PC-3 (cell line): ENCODE data around the gene GGACT. TPM values are rescaled to one million over a fixed set of nuclear protein-coding genes. Genes with fewer than 3 reads are reported as not detected.

Experiments
- ATAC-seq: fragments of 200-7000 bp; cut with Tn5 transposase; 2 replicates; pipeline ENCODE4 v1.9.1; 2020; ENCODE audit warnings: mild to moderate bottlenecking, moderate library complexity
- Bru-seq: library from RNA; stranded (reverse); fragments of 400-500 nt; gene quantifications from one replicate; lab custom pipeline; 2021; lab: Mats Ljungman, UMichigan
- BruChase-seq, 2 experiments: library from RNA; stranded (reverse); fragments of 400-500 nt; gene quantifications; one replicate each; lab custom pipeline; 2021; lab: Mats Ljungman, UMichigan
- BruUV-seq: library from RNA; stranded (reverse); fragments of 400-500 nt; replicated peaks from 2 replicates; lab custom pipeline; 2021; lab: Mats Ljungman, UMichigan
- CTCF ChIA-PET: fragments of 300-600 bp; sonication (Branson Sonifier 250); formaldehyde crosslinking; loops from one replicate; lab custom pipeline; 2022; ENCODE audit warnings: antibody characterized with exemption; lab: Charles Lee
- POLR2A ChIA-PET: fragments of 300-600 bp; sonication (Branson Sonifier 250); formaldehyde crosslinking; loops from one replicate; lab custom pipeline; 2022; ENCODE audit warnings: antibody characterized with exemption; ENCODE audit not compliant: unreplicated experiment; lab: Charles Lee
- DNase-seq: peaks from one replicate; pipeline ENCODE4 v3.0.0-alpha.2; 2015
- H2AFZ ChIP-seq: fragments of 300-600 bp; sonication (generic); 2 replicates; pipeline ENCODE4 v1.6.0; 2016; ENCODE audit warnings: antibody characterized with exemption, low read length
- H3F3A ChIP-seq: fragments of 300-600 bp; sonication (generic); one replicate; pipeline ENCODE4 v1.6.0; 2017; ENCODE audit warnings: antibody characterized with exemption, low read length, control low read depth, mild to moderate bottlenecking; ENCODE audit not compliant: unreplicated experiment
- H3K27ac ChIP-seq: fragments of 300-600 bp; sonication (generic); 2 replicates; pipeline ENCODE4 v1.5.1; 2016; ENCODE audit warnings: mild to moderate bottlenecking, low read length
- H3K27me3 ChIP-seq: fragments of 300-600 bp; sonication (generic); 2 replicates; pipeline ENCODE4 v1.6.1; 2016; ENCODE audit warnings: low read length, mixed read lengths
- H3K36me3 ChIP-seq: fragments of 300-600 bp; sonication (generic); 2 replicates; pipeline ENCODE4 v1.6.1; 2016; ENCODE audit warnings: low read depth, mixed run types, low read length, mixed read lengths
- H3K4me1 ChIP-seq: fragments of 300-600 bp; sonication (generic); 2 replicates; pipeline ENCODE4 v1.5.1; 2016; ENCODE audit warnings: low read length; ENCODE audit not compliant: insufficient read depth
- H3K4me2 ChIP-seq: fragments of 300-600 bp; sonication (generic); 2 replicates; pipeline ENCODE4 v1.6.0; 2016; ENCODE audit warnings: low read length
- H3K4me3 ChIP-seq: fragments of 300-600 bp; sonication (generic); 2 replicates; pipeline ENCODE4 v1.5.1; 2016; ENCODE audit warnings: mild to moderate bottlenecking, low read length, mixed read lengths
- H3K79me2 ChIP-seq: fragments of 300-600 bp; sonication (generic); 2 replicates; pipeline ENCODE4 v1.6.1; 2017; ENCODE audit warnings: low read length, mixed read lengths
- H3K9ac ChIP-seq: fragments of 300-600 bp; sonication (generic); 2 replicates; pipeline ENCODE4 v1.6.0; 2016; ENCODE audit warnings: mild to moderate bottlenecking, low read length
- H3K9me2 ChIP-seq: fragments of 300-600 bp; sonication (generic); replicated peaks from 2 replicates; pipeline ENCODE4 v1.6.1; 2016; ENCODE audit warnings: mixed run types, low read length, mixed read lengths
- H3K9me3 ChIP-seq: fragments of 300-600 bp; sonication (generic); 2 replicates; pipeline ENCODE4 v1.6.1; 2016; ENCODE audit warnings: low read length, mixed read lengths
- H4K20me1 ChIP-seq: fragments of 300-600 bp; sonication (generic); 2 replicates; pipeline ENCODE4 v1.6.1; 2016; ENCODE audit warnings: low read length, mixed read lengths
- EZH2 ChIP-seq: fragments of 300-600 bp; sonication (generic); IDR thresholded peaks from one replicate; pipeline ENCODE4 v1.6.1; 2017; ENCODE audit warnings: antibody characterized with exemption, mild to moderate bottlenecking, low read length; ENCODE audit not compliant: unreplicated experiment
- EZH2phosphoT487 ChIP-seq: fragments of 300-600 bp; sonication (generic); IDR thresholded peaks from 2 replicates; pipeline ENCODE4 v1.6.1; 2018; ENCODE audit warnings: mild to moderate bottlenecking, antibody characterized with exemption, low read length, borderline replicate concordance
- intact Hi-C: fragments of 100-400 bp; cut with micrococcal nuclease; formaldehyde crosslinking; loops from 2 replicates; pipeline ENCODE4 v1.9.0; 2023
- long read RNA-seq: library from polyadenylated mRNA; unstranded; transcript quantifications from one replicate; pipeline ENCODE4 v2.0.0, GENCODE V29; 2021; ENCODE audit not compliant: unreplicated experiment
- total RNA-seq: library from RNA; depleted of rRNA; stranded (reverse); fragments of >200 nt; gene quantifications from 2 replicates; pipeline ENCODE4 v1.2.3, GENCODE V29; 2014; rRNA removed
- TF ChIP-seq, protein P1 (sequence below): fragments of 300-600 bp; sonication (generic); conservative IDR thresholded peaks from 2 replicates; pipeline ENCODE4 v1.5.1; 2017; ENCODE audit warnings: antibody characterized with exemption, low read depth, mild to moderate bottlenecking, low read length

The GGACT gene
- total RNA-seq (0.40 and 0.77 TPM in 2 replicates), Bru-seq, nascent RNA (percentile 40 among the genes with signal in this experiment), BruChase-seq, experiment 1, labeled RNA remaining after a 6-hour chase (percentile 35 among the genes with signal in this experiment), BruChase-seq, experiment 2, labeled RNA remaining after a 2-hour chase (percentile 40 among the genes with signal in this experiment)
- long read RNA-seq, partial matches to known transcripts, result 0 of 6 reads
- long read RNA-seq, other reads (novel, unspliced or antisense), result 5 of 6 reads

DNA sequence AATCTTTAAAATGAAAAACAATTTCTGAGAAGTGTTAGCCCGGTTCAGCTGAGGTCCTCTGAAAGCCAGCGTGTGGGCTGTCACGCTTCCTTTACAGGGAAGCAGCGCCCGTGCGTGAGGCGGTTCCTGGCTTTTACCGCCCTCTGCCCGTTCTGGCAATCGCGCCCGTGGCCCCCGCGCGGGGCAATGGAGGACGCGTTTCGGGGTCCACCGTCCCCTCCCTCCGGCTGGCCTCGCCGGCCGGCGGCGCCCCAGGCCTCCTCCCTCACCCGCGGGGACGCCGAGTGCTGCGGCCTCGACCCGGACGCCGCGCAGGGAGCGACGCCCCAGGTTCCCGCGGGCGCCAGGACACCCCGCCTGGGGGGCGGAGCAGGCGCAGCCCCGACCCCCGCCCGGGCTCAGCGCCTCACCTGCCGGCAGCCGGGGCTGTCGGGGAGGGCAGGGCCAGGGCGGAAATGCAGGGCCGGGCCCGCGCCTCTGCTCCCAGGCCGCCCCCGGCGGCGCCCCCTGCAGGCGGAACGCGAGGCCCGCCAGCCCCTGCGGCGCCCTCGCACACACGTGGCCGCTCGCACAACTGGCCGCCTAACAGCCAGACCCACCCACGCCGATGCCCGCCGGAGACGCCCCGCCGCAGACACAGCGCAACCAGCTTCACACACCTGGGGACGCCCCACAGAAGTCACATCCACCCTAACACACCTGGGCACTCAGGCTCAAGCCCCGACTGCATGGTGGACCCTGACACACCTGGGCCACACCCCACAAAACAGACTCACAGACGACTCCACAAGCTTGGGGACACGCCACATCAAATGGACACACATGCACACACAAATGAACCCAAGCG is at the start of gene GGACT:
GGACT (minus strand) TSS at position 459 of the 847 bp plus-strand sequence. CDS start 56,198 bp downstream, outside the sequence.
- H4K20me1 ChIP-seq, result no peaks in the 10 kb centered on the region

DNA sequence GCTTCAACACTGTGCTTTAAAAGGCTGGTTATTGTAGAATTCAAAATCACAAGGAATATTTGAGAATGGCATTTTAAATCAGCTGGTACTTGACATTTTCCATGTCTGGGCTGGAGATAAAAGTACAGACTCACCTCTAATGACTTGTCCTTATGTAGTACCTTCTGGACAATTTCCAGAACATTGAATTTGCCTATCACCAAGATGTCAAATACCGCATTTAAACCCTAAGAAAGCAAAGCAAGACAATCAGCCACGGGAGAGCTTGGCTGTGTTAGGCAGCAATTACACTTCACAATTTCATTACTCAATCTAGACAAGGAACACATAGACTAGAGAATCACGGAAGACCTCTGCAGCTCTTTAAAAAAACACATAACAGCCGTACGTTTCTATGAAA is 49.2 kb upstream of the GGACT start:
- H3K9me2 ChIP-seq, result no peaks in the 10 kb centered on the region
- no peak overlapping the region for H2AFZ ChIP-seq
- POLR2A ChIA-PET, result no interaction called here
- H3K27ac ChIP-seq, result no peak overlapping the region
- no peak overlapping the region for H3K4me2 ChIP-seq
- ATAC-seq, result no peak
- H3K4me3 ChIP-seq, result no peak overlapping the region
- no peaks in the 10 kb centered on the region for H3K27me3 ChIP-seq
- H3K9ac ChIP-seq, result no peak overlapping the region
- no peaks in the 10 kb centered on the region for H3K36me3 ChIP-seq
- H3K9me3 ChIP-seq, result no peaks in the 10 kb centered on the region
- intact Hi-C loops, result no loop called here
- H4K20me1 ChIP-seq, result no peaks in the 10 kb centered on the region
- H3F3A ChIP-seq, result no peaks in the 10 kb centered on the region
- TF ChIP-seq EZH2phosphoT487 (no peak), EZH2 (no peak)
- TF ChIP-seq, protein P1, sequence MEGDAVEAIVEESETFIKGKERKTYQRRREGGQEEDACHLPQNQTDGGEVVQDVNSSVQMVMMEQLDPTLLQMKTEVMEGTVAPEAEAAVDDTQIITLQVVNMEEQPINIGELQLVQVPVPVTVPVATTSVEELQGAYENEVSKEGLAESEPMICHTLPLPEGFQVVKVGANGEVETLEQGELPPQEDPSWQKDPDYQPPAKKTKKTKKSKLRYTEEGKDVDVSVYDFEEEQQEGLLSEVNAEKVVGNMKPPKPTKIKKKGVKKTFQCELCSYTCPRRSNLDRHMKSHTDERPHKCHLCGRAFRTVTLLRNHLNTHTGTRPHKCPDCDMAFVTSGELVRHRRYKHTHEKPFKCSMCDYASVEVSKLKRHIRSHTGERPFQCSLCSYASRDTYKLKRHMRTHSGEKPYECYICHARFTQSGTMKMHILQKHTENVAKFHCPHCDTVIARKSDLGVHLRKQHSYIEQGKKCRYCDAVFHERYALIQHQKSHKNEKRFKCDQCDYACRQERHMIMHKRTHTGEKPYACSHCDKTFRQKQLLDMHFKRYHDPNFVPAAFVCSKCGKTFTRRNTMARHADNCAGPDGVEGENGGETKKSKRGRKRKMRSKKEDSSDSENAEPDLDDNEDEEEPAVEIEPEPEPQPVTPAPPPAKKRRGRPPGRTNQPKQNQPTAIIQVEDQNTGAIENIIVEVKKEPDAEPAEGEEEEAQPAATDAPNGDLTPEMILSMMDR, result no peak
- no peaks in the 10 kb centered on the region for H3K79me2 ChIP-seq
- no peak for DNase-seq
- H3K4me1 ChIP-seq, result peaks cover 8% of the 10 kb centered on the region; the same call in 1 of the 2 replicates
- BruUV-seq, result no TSS peak
- CTCF ChIA-PET, result no interaction called here

More for the DNA sequence above, at the start of gene GGACT:
- TF ChIP-seq EZH2phosphoT487, result no peak
- TF ChIP-seq, protein P1, result peak; percentile 51
- H3K4me1 ChIP-seq, result no peaks in the 10 kb centered on the region
- DNase-seq (peak; percentile 27), ATAC-seq (peak; percentile 92)
- ChIA-PET POLR2A (interaction anchor here (0.7 kb wide), 1 partner anchor 13 kb away, joined by 4 read pairs; no protein-coding TSS in a partner anchor), CTCF (interaction anchor here (0.7 kb wide), 1 partner anchor 11 kb away, joined by 3 read pairs; no protein-coding TSS in a partner anchor)
- H3K4me3 ChIP-seq, result peak within 1 kb of the TSS; percentile 63
- no peak within 1 kb of the TSS for H3K27ac ChIP-seq
- H3K27me3 ChIP-seq, result no peaks in the 10 kb centered on the region
- no peaks in the 10 kb centered on the region for H3K9me3 ChIP-seq
- no peaks in the 10 kb centered on the region for H3F3A ChIP-seq
- H3K9ac ChIP-seq, result peak within 1 kb of the TSS; percentile 61
- H2AFZ ChIP-seq, result peak within 1 kb of the TSS; percentile 71
- no TSS peak for BruUV-seq
- no peaks in the 10 kb centered on the region for H3K9me2 ChIP-seq
- no peaks in the 10 kb centered on the region for H3K79me2 ChIP-seq
- intact Hi-C loops, result no loop called here
- peak within 1 kb of the TSS; percentile 81 for H3K4me2 ChIP-seq
- no peaks in the 10 kb centered on the region for H3K36me3 ChIP-seq
